ENCODE data around the gene POR. TPM values are rescaled to one million over a fixed set of nuclear protein-coding genes. Genes with fewer than 3 reads are reported as not detected.

POR gene
- polyA plus RNA-seq, 6 donors from 2014 or later, result 7.6 to 50.0 (median 35.4) TPM

GRCh38 chr7:75957021-75957736 lies 42.2 kb downstream of the POR start:
- H3K4me3 Mint-ChIP-seq, result no peak overlapping the region
- no peak for ATAC-seq (ENCODE audit: low read depth in 2 of 2)
- H3K27ac Mint-ChIP-seq, result no peak overlapping the region
- H3K9me3 Mint-ChIP-seq, result no peaks in the 10 kb centered on the region
- H3K4me1 Mint-ChIP-seq, result peaks cover 0 to 4% (median 2%) of the 10 kb centered on the region in 3 donors
- peaks cover under 1 to 13% of the 10 kb centered on the region in 2 donors for H3K36me3 Mint-ChIP-seq
- no peaks in the 10 kb centered on the region for H3K27me3 Mint-ChIP-seq
- no peak for DNase-seq

- H3K27me3 Mint-ChIP-seq, result no peaks in the 10 kb centered on the region
- ATAC-seq (ENCODE audit: low read depth in 2 of 2) (no peak), DNase-seq (no peak)
- H3K36me3 Mint-ChIP-seq, result peaks cover 12 to 14% of the 10 kb centered on the region in 2 donors
- peaks cover 0 to 10% (median 2%) of the 10 kb centered on the region in 3 donors for H3K4me1 Mint-ChIP-seq
- no peak overlapping the region for H3K4me3 Mint-ChIP-seq
- H3K9me3 Mint-ChIP-seq, result no peaks in the 10 kb centered on the region
- no peak overlapping the region for H3K27ac Mint-ChIP-seq
Measured at GRCh38 chr7:75958802-75959543, 44.0 kb downstream of the POR start.

GRCh38 chr7:75960372-75960771 lies 45.4 kb downstream of the POR start:
- ATAC-seq (ENCODE audit: low read depth in 2 of 2), result no peak
- peaks cover 10 to 14% of the 10 kb centered on the region in 2 donors for H3K36me3 Mint-ChIP-seq
- H3K9me3 Mint-ChIP-seq, result no peaks in the 10 kb centered on the region
- H3K4me3 Mint-ChIP-seq, result no peak overlapping the region
- peaks cover 0 to 7% (median 2%) of the 10 kb centered on the region in 3 donors for H3K4me1 Mint-ChIP-seq
- no peak for DNase-seq
- H3K27ac Mint-ChIP-seq, result no peak overlapping the region
- H3K27me3 Mint-ChIP-seq, result no peaks in the 10 kb centered on the region

GRCh38 chr7:75961218-75961617 lies 46.3 kb downstream of the POR start:
- DNase-seq (no peak), ATAC-seq (ENCODE audit: low read depth in 2 of 2) (no peak)
- Mint-ChIP-seq H3K36me3 (peaks cover 4 to 14% of the 10 kb centered on the region in 2 donors), H3K27ac (peak overlapping the region in 1 of 6 donors; percentile 92), H3K4me1 (peaks cover 0 to 7% (median 2%) of the 10 kb centered on the region in 3 donors), H3K4me3 (no peak overlapping the region), H3K9me3 (no peaks in the 10 kb centered on the region), H3K27me3 (no peaks in the 10 kb centered on the region)

DNA sequence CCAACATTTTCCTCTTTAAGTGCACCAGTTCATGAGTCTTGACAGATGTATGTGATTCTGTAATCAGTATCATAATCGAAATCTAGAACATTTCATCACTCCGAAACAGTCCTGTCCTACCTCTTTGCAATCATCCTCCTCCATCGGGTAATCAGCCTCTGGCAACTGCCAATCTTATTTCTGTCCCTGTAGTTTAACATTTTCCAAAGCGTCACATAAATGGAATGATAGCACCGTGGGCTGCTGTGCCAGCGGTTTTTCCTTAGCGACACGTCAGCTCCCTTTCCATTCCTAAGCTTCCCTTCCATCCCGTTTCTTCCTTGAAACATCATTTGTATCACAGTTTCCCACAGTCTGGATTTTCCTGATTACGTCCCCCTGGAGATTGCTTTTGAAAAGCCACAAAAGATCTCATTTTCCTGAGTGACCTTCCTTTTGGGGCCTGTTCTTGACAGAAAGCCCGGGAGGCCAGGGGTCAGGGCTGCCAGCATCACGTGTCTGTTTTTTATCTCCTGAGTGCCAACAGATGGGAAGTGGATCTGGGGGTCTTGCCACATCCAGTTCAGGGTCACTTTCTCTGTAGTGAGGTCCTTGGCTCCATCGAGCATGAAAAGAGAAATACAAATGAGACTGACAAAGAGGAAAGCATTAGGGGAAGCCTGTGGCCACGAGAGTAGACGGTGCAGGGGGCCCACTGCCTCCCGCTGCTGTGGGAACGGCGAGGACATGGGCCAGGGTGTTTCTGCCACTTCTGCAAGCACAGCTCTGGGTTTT lies 47.8 kb downstream of the POR start:
- no peaks in the 10 kb centered on the region for H3K9me3 Mint-ChIP-seq
- DNase-seq, result no peak
- no peak for ATAC-seq (ENCODE audit: low read depth in 2 of 2)
- H3K4me3 Mint-ChIP-seq, result no peak overlapping the region
- peaks cover under 1 to 14% of the 10 kb centered on the region in 2 donors for H3K36me3 Mint-ChIP-seq
- peak overlapping the region in 3 of 6 donors; percentile 15 to 86 (median 38) for H3K27ac Mint-ChIP-seq
- H3K27me3 Mint-ChIP-seq, result no peaks in the 10 kb centered on the region
- H3K4me1 Mint-ChIP-seq, result peaks cover 0 to 7% (median 2%) of the 10 kb centered on the region in 3 donors

DNA sequence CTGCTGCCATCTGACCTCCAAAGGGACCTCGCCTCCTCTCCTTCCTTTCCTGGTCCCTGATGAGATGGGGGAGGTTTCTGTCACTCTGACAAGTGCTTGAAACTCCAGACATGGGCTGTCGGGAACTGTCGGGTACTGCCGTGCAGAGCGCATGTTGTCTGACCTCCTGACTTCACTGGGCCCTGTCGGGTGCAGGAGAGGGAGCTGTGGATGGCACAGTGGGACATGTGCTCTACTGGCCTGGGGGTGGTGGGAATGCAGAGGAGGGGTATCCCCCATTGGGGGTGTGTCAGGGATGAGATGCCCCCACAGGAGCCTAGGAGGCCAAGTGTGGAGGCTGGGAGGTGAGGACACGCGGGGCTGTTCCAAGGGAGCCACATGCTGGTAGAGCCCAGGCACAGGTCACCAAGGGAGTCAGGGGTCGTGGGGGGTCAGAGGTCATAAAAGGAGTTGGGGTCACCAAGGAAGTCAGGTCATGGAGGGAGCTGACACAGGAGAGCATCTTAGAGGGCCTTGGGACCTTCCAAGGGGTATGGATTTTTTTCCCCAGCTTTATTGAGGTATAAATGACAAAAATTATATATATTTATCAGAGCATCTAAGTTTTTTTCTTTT lies 48.5 kb downstream of the POR start:
- no peak overlapping the region for H3K4me3 Mint-ChIP-seq
- peaks cover 0 to 14% of the 10 kb centered on the region in 2 donors for H3K36me3 Mint-ChIP-seq
- ATAC-seq (ENCODE audit: low read depth in 2 of 2), result no peak
- H3K4me1 Mint-ChIP-seq, result peaks cover 0 to 7% (median 2%) of the 10 kb centered on the region in 3 donors
- no peak for DNase-seq
- peak overlapping the region in 1 of 6 donors; percentile 82 for H3K27ac Mint-ChIP-seq
- no peaks in the 10 kb centered on the region for H3K9me3 Mint-ChIP-seq
- no peaks in the 10 kb centered on the region for H3K27me3 Mint-ChIP-seq

DNA sequence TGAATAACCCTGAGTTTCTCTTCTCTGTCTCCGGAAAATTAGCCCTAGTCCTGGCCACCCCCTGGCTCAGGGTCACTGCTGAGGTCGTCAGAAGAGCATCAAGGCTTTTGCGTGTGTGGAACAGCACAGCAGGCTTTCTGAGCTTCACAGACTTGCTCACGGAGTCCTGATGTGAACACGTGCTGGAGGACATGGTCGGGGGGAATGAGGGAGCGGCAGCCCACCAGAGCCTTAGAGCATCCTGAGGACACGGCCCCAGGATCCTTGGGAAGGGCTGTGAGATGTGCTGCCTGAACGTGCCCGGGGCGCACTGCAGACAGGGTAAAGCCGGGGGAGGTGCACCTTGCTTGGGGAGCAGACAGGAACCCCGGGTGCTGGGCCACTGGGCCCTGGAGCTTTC lies 50.7 kb downstream of the POR start:
- H3K27me3 Mint-ChIP-seq, result no peaks in the 10 kb centered on the region
- DNase-seq, result no peak
- H3K4me1 Mint-ChIP-seq, result peaks cover 0 to 7% (median 2%) of the 10 kb centered on the region in 3 donors
- ATAC-seq (ENCODE audit: low read depth in 2 of 2), result no peak
- H3K4me3 Mint-ChIP-seq, result no peak overlapping the region
- no peaks in the 10 kb centered on the region for H3K9me3 Mint-ChIP-seq
- H3K27ac Mint-ChIP-seq, result no peak overlapping the region
- peaks cover 0 to 14% of the 10 kb centered on the region in 2 donors for H3K36me3 Mint-ChIP-seq

DNA sequence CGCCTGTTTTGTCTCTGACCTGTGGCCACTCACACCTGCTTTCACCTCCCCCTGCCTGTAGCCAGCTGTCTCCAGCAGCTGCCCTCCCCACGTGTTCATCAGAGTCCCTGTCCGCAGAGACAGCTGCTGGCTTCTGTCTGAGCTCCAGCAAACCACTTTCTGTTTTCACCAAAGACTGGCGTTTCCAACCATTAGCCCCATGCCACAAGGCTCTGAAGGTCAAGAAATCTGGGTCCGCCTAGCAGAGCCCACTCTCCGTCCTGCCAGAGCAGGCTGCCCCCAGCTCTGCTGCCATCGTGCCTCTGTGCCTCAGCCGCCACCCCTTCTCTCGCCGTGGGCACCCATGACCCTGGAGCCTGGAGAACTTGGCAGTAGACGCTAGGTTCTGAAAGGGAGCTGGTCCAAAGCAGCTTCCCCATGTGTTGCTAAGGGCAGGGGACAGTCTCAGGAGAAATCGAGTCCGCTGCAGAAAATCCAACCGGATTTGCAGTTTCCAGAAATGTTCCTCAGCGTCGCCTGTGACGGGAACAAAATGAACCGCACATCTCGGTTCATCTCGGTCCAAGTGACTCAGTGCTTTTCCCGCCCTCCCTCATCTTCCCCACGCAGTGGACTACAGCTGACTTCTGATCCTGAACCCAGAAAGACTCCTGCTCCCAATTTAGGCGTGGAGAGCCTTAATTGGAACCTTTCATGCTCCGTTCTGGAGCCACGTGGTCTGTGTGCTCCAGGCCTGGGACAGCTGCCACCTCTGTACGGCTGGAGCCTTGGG lies 51.4 kb downstream of the POR start:
- peaks cover 0 to 14% of the 10 kb centered on the region in 2 donors for H3K36me3 Mint-ChIP-seq
- no peak for DNase-seq
- no peak for ATAC-seq (ENCODE audit: low read depth in 2 of 2)
- H3K4me3 Mint-ChIP-seq, result no peak overlapping the region
- no peaks in the 10 kb centered on the region for H3K9me3 Mint-ChIP-seq
- peak overlapping the region in 2 of 6 donors; percentile 18 to 32 for H3K27ac Mint-ChIP-seq
- H3K27me3 Mint-ChIP-seq, result no peaks in the 10 kb centered on the region
- peaks cover 0 to 8% (median 2%) of the 10 kb centered on the region in 3 donors for H3K4me1 Mint-ChIP-seq

- H3K4me3 Mint-ChIP-seq, result no peak overlapping the region
- H3K4me1 Mint-ChIP-seq, result peaks cover 0 to 15% (median 0%) of the 10 kb centered on the region in 3 donors
- H3K27me3 Mint-ChIP-seq, result no peaks in the 10 kb centered on the region
- H3K9me3 Mint-ChIP-seq, result no peaks in the 10 kb centered on the region
- ATAC-seq (ENCODE audit: low read depth in 2 of 2) (no peak), DNase-seq (no peak)
- no peak overlapping the region for H3K27ac Mint-ChIP-seq
- H3K36me3 Mint-ChIP-seq, result peaks cover 0 to 21% of the 10 kb centered on the region in 2 donors
Measured at GRCh38 chr7:75967055-75967454, 52.1 kb downstream of the POR start.

GRCh38 chr7:75967487-75967997 lies 52.6 kb downstream of the POR start:
- H3K36me3 Mint-ChIP-seq, result peaks cover 0 to 21% of the 10 kb centered on the region in 2 donors
- no peak for DNase-seq
- no peak overlapping the region for H3K4me3 Mint-ChIP-seq
- no peaks in the 10 kb centered on the region for H3K27me3 Mint-ChIP-seq
- H3K9me3 Mint-ChIP-seq, result no peaks in the 10 kb centered on the region
- H3K4me1 Mint-ChIP-seq, result peaks cover 0 to 13% (median 0%) of the 10 kb centered on the region in 3 donors
- no peak for ATAC-seq (ENCODE audit: low read depth in 2 of 2)
- H3K27ac Mint-ChIP-seq, result no peak overlapping the region

- H3K9me3 Mint-ChIP-seq, result no peaks in the 10 kb centered on the region
- H3K4me1 Mint-ChIP-seq, result peaks cover 0 to 11% (median 0%) of the 10 kb centered on the region in 3 donors
- no peak overlapping the region for H3K4me3 Mint-ChIP-seq
- peaks cover 0 to 16% of the 10 kb centered on the region in 2 donors for H3K36me3 Mint-ChIP-seq
- no peaks in the 10 kb centered on the region for H3K27me3 Mint-ChIP-seq
- DNase-seq (no peak), ATAC-seq (ENCODE audit: low read depth in 2 of 2) (no peak)
- H3K27ac Mint-ChIP-seq, result no peak overlapping the region
Measured at GRCh38 chr7:75968012-75968411, 53.1 kb downstream of the POR start.

- DNase-seq (no peak), ATAC-seq (ENCODE audit: low read depth in 2 of 2) (no peak)
- no peaks in the 10 kb centered on the region for H3K27me3 Mint-ChIP-seq
- no peak overlapping the region for H3K4me3 Mint-ChIP-seq
- peaks cover 0 to 11% of the 10 kb centered on the region in 2 donors for H3K36me3 Mint-ChIP-seq
- H3K9me3 Mint-ChIP-seq, result no peaks in the 10 kb centered on the region
- H3K4me1 Mint-ChIP-seq, result peaks cover 0 to 8% (median 0%) of the 10 kb centered on the region in 3 donors
- no peak overlapping the region for H3K27ac Mint-ChIP-seq
Measured at GRCh38 chr7:75968561-75969001, 53.6 kb downstream of the POR start.
